Head of caudate nucleus (tissue), 42 donors: ENCODE results near the gene KIF17.

Source experiments
- DNase-seq, 42 donors: peaks; one replicate each; pipeline versions ENCODE4 v3.0.0 to v3.0.0-alpha.2; 2020 to 2021; ENCODE audit warnings: mixed read lengths in 7 of 42
- intact Hi-C: fragments of 100-400 bp; cut with DNase I; formaldehyde crosslinking; loops from one replicate; pipeline ENCODE4 v1.15.0; 2022

The KIF17 gene

DNA sequence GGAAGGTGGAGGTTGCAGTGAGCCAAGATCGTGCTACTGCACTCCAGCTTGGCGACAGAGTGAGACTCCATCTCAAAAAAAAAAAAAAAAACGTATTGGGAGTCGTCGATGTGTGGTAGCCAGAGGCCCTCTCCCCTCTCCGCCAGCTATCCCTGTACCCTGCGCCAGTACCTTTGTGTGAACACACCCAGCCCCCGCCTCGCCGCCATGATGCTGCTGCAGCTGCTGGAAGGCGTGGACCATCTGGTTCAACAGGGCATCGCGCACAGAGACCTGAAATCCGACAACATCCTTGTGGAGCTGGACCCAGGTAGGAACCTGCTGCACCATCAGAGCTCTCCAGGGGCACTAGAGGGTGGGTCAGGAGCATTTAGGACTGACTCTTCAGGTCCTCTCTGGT, 72.4 kb downstream of the KIF17 start:
- DNase-seq, result no peak
- intact Hi-C loops, result no loop called here

DNA sequence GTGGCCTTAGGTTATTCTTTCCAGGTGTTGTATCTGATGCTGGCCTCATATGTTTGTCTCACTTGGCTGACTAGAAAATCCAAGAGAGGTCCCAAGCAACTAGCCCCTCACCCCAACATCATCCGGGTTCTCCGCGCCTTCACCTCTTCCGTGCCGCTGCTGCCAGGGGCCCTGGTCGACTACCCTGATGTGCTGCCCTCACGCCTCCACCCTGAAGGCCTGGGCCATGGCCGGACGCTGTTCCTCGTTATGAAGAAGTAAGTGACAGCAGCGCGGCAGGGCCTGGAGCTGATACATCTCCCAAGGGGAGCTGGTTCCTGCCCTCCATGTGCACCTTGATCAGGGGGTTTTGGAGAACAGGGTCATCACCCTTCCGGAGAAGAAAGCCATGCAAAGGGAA, 73.4 kb downstream of the KIF17 start:
- intact Hi-C loops, result no loop called here

DNA sequence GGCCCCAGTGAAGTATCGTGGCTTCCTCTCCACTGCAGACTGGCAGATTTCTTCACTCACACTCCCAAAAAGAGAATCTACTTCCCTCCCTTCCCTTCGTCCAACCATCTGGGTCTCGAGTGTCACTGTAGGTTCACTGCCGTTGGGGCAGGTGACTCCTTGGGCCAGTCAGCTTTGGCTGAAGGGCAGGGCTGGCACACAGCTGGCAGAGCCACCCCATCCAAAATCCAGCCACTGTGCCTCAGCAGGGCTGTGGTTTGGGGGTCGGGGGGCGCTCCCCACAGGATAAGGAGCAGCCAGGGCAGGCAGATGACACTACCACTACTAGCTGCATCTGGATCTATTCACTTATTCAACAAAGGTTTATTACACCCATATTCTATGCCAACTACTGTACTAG, 74.7 kb downstream of the KIF17 start:
- DNase-seq, result no peak
- intact Hi-C loops, result no loop called here

More for the DNA sequence above, 73.4 kb downstream of the KIF17 start:
- no peak for DNase-seq

DNA sequence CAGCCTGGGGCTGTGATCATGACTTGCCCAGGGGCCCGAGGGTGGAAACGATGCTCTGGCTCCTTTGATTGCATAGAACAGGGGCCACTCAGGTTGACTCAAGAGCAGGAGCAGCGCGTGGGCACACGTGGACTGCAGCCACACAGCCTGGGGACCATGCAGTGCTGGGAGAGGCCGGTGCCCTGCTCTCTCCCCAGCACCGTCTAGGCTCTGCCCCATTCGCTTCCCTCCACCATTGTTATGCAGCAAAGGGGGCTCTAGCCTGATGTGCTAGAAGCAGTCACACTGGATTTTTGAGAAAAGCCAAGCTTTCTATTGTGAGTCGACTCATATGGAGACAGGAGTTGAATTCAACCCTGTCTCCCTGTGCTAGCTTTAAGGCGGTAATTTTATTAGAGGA, 75.8 kb downstream of the KIF17 start:
- DNase-seq, result no peak
- intact Hi-C loops, result no loop called here

DNA sequence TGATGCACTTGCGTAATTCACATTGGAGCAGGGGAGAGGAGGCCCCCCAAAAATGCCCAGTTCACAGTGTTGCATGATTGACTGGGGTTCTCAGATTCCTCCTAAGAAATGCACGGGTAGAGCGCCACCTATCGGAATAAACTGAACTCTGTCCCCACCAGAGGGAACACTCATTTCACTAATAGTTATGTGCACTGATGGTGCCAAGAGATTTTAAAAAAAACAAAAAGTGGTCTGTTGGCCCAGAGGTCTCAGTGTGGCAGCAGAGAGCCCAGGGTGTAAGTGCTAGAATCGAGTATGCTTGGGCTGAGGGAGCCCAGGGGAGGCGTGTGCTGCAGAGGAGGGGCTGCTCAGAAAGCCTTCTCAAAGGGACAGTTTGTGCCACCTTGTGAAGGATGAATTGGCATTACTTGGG, 77.6 kb downstream of the KIF17 start:
- peak in 37 of 42 donors; percentile 29 to 83 (median 58) for DNase-seq
- intact Hi-C loops, result no loop called here

DNA sequence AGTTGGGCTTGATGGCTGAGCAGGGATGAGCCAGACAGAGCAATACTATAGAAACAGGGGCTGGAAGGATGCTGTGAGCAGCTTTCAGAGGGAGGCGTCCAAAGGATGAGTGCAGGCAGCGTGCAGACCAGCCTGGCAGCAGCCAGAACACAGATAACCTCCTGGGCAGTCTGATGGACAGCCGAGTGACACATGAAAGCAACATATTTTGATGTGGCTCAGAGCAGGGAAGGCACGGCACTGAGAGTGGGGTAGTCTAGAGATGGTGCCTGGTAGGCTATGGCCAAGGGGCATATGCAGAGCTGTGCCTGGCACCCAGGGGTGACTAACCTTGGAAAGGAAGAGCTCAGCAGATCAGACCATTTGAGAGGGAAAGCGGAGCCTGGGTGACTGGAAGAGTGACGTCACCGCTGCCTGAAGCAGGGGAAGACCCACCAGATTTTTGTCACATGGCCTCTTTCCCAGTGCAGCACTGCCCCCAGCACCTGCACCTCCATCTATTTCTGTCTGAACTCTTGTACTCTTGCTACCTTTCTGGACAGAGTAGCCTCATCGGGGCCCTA, 80.9 kb downstream of the KIF17 start:
- DNase-seq, result peak in 3 of 42 donors; percentile 24 to 51 (median 27)
- intact Hi-C loops, result no loop called here

DNA sequence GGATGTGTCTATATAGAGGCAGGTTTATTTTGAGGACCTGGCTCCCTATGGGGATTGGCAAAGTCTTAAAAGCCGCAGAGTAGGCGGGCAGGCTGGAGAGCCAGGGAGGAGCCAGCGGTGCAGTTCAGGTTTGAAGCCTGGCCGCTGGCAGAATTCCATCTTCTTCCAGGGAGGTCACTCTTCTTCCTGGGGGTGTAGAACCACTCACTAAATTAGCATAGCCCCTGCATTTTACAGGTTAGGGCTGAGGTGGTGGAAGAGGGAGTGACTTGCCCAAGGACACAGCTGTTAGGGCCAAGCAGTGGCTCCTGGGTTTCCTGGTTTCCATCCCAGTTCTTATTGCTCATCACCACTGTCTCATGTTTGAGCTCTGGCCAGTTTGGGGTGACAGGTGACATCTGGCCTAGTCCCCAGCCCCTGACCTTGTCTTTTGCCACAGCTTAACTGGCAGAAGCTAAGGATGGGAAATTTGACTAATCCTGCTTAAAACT, 83.2 kb downstream of the KIF17 start:
- DNase-seq, result peak in 13 of 42 donors; percentile 4 to 69 (median 29)
- intact Hi-C loops, result loop anchor here (5.0 kb wide), 1 partner anchor 112 kb away; no protein-coding TSS in a partner anchor

DNA sequence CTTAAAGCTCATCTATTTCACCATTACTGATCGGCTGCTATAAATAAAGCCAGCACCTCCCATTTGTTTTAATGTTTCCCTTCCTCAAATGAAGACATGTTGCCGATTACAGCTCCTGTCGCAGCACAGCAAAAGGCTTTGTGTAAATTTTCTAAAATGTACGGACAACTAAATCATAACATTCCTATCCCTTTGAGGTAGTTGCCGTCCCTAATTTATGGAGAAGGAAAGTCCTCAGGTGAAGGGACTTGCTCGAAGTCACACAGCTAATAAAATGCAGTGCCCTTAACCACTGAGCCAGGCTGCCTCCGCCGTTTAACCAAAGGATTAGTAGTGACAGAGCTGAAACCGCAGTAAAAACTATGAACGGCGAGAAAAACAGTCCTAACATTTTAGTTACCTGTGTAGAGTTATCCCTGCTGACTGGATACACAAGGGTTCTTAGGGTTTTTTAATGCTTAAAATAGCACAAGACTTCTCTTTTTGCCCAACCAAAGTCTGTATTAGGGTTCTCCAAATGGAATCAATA, 83.7 kb downstream of the KIF17 start:
- DNase-seq, result peak in 4 of 42 donors; percentile 11 to 37 (median 24)
- intact Hi-C loops, result loop anchor here (5.0 kb wide), 1 partner anchor 112 kb away; no protein-coding TSS in a partner anchor

DNA sequence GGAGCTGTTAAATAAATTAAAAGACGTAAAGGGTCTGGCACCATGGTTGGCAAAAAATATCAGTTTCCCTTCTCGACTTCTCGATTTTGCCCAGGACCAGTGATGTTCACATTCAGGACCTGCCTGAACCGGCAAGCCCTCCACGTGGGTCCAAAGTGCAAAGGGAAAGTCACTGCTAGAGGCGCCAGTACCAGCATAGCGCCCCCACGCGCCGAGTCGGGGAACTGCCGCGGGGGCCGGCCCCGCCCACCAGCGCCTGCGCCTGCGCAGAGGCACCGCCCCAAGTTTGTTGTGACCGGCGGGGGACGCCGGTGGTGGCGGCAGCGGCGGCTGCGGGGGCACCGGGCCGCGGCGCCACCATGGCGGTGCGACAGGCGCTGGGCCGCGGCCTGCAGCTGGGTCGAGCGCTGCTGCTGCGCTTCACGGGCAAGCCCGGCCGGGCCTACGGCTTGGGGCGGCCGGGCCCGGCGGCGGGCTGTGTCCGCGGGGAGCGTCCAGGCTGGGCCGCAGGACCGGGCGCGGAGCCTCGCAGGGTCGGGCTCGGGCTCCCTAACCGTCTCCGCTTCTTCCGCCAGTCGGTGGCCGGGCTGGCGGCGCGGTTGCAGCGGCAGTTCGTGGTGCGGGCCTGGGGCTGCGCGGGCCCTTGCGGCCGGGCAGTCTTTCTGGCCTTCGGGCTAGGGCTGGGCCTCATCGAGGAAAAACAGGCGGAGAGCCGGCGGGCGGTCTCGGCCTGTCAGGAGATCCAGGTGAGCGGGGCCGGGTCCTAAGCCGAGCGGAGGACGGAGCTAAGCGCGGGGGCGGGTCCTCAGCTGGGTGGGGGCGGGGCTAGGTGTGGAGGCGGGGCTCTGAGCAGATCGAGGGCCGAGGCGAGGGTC, 84.4 kb downstream of the KIF17 start, which contains the start of gene PINK1:
PINK1 (plus strand) TSS at position 269 of the 875 bp plus-strand sequence; CDS start at position 360, 91 bp downstream.
- peak; percentile 53 to 92 (median 82) for DNase-seq
- intact Hi-C loops, result loop anchor here (5.0 kb wide), 1 partner anchor 111 kb away; no protein-coding TSS in a partner anchor

DNA sequence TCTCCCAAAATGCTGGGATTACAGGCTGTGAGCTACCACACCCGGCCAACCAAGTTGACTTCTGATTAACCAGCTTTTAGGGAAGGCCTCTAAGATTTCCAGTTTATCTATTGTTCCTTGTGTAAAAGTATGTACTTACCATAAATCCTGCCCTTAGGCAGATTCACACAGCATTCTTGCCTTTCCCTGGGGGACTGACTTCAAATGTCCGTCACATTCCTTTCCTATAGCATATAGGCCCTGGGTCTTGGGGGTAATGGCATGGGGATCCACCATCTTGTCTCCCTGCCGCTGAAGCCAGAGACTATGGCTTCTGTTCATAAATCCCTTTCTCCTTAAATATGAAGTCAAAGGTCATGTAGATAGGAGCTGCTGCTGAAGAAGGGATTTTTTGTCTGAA, 85.4 kb downstream of the KIF17 start:
- intact Hi-C loops, result loop anchor here (5.0 kb wide), 1 partner anchor 110 kb away; no protein-coding TSS in a partner anchor
- DNase-seq, result no peak

DNA sequence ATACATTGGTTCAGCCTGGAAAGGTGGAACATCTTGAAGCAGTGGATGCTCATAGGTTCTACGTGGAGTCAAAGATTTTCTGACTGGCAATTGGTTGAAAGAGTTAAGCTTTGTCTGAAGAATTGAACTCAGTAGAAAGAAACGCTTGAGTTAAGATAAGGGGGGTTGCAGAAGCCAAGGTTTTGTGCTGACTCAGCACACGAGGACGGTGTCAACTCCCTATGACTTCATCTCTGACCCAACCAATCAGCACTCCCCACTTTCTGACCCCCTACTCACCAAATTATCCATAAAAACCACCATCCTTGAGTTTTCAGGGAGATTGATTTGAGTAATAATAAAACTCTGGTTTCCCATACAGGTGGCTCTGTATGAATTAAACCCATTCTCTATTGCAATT, 87.1 kb downstream of the KIF17 start:
- intact Hi-C loops, result loop anchor here (5.0 kb wide), 1 partner anchor 108 kb away; no protein-coding TSS in a partner anchor
- no peak for DNase-seq

DNA sequence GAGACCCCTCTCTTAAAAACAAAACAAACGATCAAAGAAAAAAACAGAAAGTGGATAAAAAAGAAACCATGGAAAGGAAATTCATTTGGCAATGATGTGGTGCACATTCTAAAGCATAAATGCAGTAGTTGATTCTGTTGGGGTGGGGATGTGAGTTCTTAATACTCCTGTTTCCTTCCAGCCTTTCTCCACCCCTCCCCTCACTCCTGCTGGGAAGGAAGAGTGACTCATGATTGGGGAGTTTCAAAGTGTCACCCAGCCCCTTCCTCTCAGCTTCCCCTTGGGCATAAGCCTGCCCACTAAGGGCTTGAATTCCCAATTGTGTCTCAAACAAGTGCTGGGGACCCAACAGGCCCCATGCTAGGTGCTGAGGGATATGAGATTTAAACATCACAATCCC, 91.3 kb downstream of the KIF17 start:
- intact Hi-C loops, result no loop called here
- DNase-seq, result no peak

DNA sequence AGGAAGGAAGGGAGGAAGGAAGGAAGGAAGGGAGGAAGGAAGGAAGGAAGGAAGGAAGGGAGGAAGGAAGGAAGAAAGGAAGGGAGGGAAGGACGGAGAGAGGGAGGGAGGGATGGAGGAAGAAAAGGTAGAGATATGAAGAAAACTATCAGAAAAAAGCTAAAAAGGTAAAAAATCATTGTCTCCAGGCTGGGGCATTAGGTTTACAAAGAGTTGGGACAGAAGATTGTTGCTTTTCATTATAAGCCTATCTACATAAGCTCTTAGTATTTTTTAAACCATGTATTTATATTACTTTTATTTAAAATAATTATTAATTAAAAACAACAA, 91.7 kb downstream of the KIF17 start:
- DNase-seq, result no peak
- intact Hi-C loops, result no loop called here

DNA sequence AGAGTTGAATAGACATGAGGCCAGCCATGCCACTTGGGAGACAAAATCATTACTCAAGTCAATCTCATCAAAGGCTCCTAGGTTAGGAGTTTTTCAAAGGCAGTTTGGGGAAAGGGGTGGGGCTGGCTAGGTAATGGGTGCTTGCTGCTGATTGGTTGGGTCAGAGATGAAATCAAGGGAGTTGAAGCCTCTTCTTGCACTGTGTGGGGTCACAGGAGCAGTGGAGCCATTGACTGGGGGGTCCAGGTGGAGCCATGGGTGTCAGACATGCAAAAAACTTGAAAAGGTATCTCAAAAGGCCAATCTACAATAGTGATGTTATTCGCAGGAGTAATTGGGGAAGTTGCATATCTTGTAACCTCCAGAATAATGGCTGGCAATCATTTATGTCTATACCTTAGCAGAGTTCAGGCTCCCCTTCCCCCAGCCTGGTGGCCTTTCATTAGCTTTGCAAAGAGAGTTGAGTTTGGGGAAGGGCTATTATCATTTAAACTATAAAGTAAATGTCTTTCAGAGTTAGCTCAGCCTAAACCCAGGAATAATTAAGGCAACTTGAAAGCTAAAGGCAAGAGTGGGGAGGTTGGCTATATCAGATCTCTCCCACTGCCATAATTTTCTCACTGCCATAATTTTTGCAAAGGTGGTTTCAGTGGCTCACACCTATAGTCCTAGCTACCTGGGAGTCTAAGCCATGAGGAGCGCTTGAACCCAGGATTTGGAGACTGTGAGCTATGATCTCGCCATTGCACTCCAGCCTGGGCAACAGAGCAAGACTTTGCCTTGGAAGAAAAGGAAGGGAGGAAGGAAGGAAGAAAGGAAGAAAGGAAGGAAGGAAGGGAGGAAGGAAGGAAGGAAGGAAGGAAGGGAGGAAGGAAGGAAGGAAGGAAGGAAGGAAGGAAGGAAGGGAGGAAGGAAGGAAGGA, 92.4 kb downstream of the KIF17 start:
- intact Hi-C loops, result no loop called here

DNA sequence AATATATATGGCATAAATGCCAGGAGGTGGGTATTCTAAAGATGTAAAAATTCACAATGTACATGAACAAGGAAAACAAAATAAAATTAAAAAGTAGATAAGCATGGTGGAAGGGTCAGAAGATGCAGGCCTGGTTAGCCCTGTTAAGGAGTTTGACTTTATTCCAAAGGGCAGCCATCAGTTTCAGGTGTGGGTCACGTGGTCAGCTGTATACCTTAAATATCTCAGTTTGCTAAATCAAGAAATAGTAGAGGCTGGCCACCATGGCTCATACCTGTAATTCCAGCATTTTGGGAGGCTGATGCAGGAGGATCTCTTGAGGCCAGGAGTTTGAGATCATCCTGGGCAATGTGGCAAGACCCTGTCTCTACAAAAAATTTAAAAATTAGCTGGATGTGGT, 93.1 kb downstream of the KIF17 start:
- intact Hi-C loops, result no loop called here
- DNase-seq, result no peak

More for the DNA sequence above, 92.4 kb downstream of the KIF17 start:
- no peak for DNase-seq

DNA sequence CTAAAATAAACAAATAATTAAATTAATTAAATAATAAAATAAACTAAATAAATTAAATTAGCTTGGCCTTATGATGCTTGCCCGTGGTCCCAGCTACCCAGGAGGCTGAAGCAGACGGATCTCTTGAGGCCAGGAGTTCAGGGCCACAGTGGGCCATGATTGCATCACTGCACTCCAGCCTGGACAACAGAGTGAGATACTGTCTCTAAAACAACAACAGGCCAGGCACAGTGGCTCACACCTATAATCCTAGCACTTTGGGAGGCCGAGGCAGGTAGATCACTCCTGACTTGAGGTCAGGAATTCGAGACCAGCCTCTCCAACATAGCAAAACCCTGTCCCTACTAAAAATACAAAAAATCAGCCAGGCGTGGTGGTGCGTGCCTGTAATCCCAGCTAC, 96.8 kb downstream of the KIF17 start:
- DNase-seq, result no peak
- intact Hi-C loops, result no loop called here

DNA sequence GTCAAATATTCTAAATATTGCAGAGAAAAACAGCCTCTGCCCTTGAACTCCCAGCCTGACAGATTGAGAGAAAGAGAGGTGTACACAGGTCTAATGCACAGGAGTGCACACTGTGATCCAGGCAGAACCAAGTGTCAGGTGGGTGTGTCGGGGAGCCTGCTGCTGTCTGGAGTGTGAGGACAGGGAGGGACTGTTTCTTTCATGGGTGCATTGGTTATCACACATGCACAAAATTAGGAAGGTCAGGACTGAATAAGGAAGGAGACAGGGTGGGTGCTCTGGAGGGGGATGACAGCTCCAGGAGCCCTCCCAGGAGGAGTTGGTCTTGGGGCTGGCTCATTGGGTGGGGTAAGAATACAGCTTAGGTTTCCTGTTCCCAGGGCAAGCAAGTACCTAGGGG, 97.8 kb downstream of the KIF17 start:
- intact Hi-C loops, result no loop called here

DNA sequence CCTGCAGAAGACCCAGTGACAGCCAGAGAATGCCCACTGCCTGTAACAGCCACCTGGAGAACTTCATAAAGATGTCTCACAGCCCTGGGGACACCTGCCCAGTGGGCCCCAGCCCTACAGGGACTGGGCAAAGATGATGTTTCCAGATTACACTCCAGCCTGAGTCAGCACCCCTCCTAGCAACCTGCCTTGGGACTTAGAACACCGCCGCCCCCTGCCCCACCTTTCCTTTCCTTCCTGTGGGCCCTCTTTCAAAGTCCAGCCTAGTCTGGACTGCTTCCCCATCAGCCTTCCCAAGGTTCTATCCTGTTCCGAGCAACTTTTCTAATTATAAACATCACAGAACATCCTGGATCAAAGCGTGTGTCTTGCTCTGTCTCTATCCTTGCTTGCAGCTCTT, 99.3 kb downstream of the KIF17 start:
- DNase-seq, result no peak
- intact Hi-C loops, result no loop called here

More for the DNA sequence above, 97.8 kb downstream of the KIF17 start:
- no peak for DNase-seq
